Measurements from ENCODE around the gene CYP2W1.

DNA sequence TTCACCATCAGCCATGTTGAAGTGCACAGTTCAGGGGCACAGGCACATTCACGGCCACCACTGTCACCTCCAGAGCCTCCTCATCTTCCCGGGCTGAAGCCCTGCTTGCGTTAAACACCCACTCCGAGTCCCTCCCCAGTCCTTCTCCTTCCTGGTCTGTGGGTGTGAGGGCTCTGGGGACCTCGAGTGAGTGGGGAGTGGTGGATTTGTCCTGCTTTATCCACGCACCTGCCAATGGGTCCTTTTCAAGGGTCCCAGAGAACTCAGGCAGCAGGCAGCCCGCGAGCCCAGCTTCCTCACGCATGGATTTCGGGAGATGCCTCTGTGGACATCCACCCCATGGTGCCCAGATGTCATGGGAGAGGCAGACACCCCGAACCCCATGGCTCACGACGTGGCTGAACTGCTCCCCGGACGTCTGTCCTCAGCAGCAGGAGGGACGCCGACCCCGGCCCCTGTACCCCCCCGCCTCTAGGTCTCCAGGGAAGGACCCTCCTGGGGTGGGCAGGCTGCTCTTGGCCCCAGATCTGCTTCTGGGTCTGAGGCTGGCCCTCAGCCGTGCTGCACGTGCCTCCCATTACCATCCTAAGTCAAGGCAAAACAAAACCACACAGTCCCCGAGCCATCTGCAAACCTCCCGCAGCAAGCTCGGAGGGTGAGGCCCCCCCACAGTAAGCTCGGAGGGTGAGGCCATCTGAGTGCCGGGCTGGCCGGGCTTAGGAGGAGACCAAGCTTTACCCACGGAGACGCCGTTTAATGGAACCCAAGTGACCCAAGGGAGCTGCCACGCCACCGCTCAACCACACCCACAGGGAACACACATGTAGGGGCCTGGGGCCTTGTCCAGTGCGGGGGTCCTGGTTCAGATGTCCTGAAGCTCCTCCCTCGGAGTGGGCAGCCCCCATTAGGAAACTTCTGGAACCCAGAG is 9.0 kb downstream of the CYP2W1 start:
- TF ChIP-seq POLR2AphosphoS5 (IDR thresholded peaks at IDR 0.05; ENCODE audit: borderline replicate concordance, low read depth, low read length) (no peak), EZH2 (IDR thresholded peaks at IDR 0.05) (no peak), FOXP2 (optimal IDR thresholded peaks at IDR 0.05; ENCODE audit: control extremely low read depth, extremely low read length, insufficient read depth) (no peak)

All from SK-N-MC (cell line).